DOHH2 (cell line): ENCODE measurements around the gene NRK.

Experiments used
- H3F3A ChIP-seq: fragments of 200-600 bp; sonication (generic), shearing (Covaris generic); 2 replicates; pipeline ENCODE4 v1.6.0; 2016; ENCODE audit warnings: antibody characterized with exemption, mild to moderate bottlenecking; ENCODE audit not compliant: control insufficient read depth, insufficient read depth
- H3K27ac ChIP-seq: fragments of 200-600 bp; sonication (generic); 2 replicates; pipeline ENCODE4 v1.5.1; 2014; ENCODE audit warnings: low read depth, mild to moderate bottlenecking, low read length, moderate library complexity
- H3K27me3 ChIP-seq: fragments of 200-600 bp; sonication (generic); 2 replicates; pipeline ENCODE4 v1.6.1; 2014; ENCODE audit warnings: mild to moderate bottlenecking, low read length, mixed read lengths; ENCODE audit not compliant: control insufficient read depth
- H3K36me3 ChIP-seq: fragments of 200-600 bp; sonication (generic); 2 replicates; pipeline ENCODE4 v1.6.1; 2014; ENCODE audit warnings: mild to moderate bottlenecking, low read length, moderate library complexity, mixed read lengths; ENCODE audit not compliant: control insufficient read depth
- H3K4me1 ChIP-seq: fragments of 200-600 bp; sonication (generic); 2 replicates; pipeline ENCODE4 v1.6.1; 2014; ENCODE audit warnings: mild to moderate bottlenecking, low read length, mixed read lengths; ENCODE audit not compliant: control insufficient read depth
- H3K4me2 ChIP-seq: fragments of 200-600 bp; sonication (generic); 2 replicates; pipeline ENCODE4 v1.6.0; 2014; ENCODE audit warnings: mild to moderate bottlenecking, low read length, moderate library complexity
- H3K4me3 ChIP-seq: fragments of 200-600 bp; sonication (generic); 2 replicates; pipeline ENCODE4 v1.5.1; 2014; ENCODE audit warnings: mild to moderate bottlenecking, low read length, mixed read lengths
- H3K79me2 ChIP-seq: fragments of 200-600 bp; sonication (generic); 2 replicates; pipeline ENCODE4 v1.6.1; 2014; ENCODE audit warnings: mild to moderate bottlenecking, low read length, mixed read lengths; ENCODE audit not compliant: control insufficient read depth
- H3K9me2 ChIP-seq: fragments of 200-600 bp; sonication (generic); replicated peaks from 2 replicates; pipeline ENCODE4 v1.6.1; 2014; ENCODE audit warnings: mild to moderate bottlenecking, low read length, mixed read lengths; ENCODE audit not compliant: control insufficient read depth
- H3K9me3 ChIP-seq: fragments of 200-600 bp; sonication (generic); 2 replicates; pipeline ENCODE4 v1.6.1; 2014; ENCODE audit warnings: antibody characterized with exemption, low read length, mixed read lengths; ENCODE audit not compliant: control insufficient read depth, insufficient read depth
- H4K20me1 ChIP-seq: fragments of 200-600 bp; sonication (generic); 2 replicates; pipeline ENCODE4 v1.6.0; 2014; ENCODE audit warnings: low read depth, mild to moderate bottlenecking, antibody characterized with exemption, low read length, moderate library complexity; ENCODE audit not compliant: control insufficient read depth, insufficient read depth
- EZH2phosphoT487 ChIP-seq: fragments of 200-600 bp; sonication (generic); IDR thresholded peaks from 2 replicates; pipeline ENCODE4 v1.6.1; 2017; ENCODE audit warnings: borderline replicate concordance, mild to moderate bottlenecking, antibody characterized with exemption, low read length, moderate library complexity, mixed read lengths
- TF ChIP-seq, protein P1 (sequence below): fragments of 200-600 bp; sonication (generic); IDR thresholded peaks from one replicate; pipeline ENCODE4 v1.5.1; 2014; ENCODE audit warnings: antibody characterized with exemption, mild to moderate bottlenecking, low read depth, low read length; ENCODE audit not compliant: poor library complexity, severe bottlenecking

The NRK gene

GRCh38 chrX:105822138-105823091 lies at the start of gene NRK:
Gene NRK (plus strand): TSS chrX:105822539. CDS start chrX:105822846, 307 bp downstream.
- Histone ChIP-seq H3K27me3 (no peaks in the 10 kb centered on the region), H3K4me1 (no peaks in the 10 kb centered on the region), H3K4me3 (no peak within 1 kb of the TSS), H3F3A (no peaks in the 10 kb centered on the region), H3K9me3 (no peaks in the 10 kb centered on the region), H3K27ac (no peak within 1 kb of the TSS), H3K79me2 (no peaks in the 10 kb centered on the region), H4K20me1 (no peaks in the 10 kb centered on the region), H3K9me2 (no peaks in the 10 kb centered on the region), H3K4me2 (no peak within 1 kb of the TSS), H3K36me3 (no peaks in the 10 kb centered on the region)
- TF ChIP-seq, protein P1, sequence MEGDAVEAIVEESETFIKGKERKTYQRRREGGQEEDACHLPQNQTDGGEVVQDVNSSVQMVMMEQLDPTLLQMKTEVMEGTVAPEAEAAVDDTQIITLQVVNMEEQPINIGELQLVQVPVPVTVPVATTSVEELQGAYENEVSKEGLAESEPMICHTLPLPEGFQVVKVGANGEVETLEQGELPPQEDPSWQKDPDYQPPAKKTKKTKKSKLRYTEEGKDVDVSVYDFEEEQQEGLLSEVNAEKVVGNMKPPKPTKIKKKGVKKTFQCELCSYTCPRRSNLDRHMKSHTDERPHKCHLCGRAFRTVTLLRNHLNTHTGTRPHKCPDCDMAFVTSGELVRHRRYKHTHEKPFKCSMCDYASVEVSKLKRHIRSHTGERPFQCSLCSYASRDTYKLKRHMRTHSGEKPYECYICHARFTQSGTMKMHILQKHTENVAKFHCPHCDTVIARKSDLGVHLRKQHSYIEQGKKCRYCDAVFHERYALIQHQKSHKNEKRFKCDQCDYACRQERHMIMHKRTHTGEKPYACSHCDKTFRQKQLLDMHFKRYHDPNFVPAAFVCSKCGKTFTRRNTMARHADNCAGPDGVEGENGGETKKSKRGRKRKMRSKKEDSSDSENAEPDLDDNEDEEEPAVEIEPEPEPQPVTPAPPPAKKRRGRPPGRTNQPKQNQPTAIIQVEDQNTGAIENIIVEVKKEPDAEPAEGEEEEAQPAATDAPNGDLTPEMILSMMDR = no peak
- no peak for TF ChIP-seq EZH2phosphoT487

DNA sequence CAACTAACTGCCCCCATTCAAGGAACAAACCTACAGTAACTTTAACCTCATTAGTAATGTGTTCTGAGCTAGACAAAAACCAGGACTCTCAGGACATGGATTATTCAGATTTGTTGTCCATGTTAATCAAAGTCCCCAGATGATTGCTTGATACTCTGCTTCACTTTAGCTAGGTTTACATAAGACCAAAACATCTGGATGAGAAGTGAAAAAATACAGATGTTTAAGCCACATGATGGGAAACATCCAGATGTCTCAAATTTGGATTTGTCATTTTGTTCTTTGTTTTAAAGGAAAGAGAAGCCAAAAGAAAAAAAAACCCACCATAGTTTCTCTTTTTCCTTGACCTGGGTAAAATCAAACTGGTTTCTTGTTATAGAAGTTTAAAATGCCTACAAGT lies 48.5 kb upstream of the NRK start:
- Histone ChIP-seq H3K9me2 (no peaks in the 10 kb centered on the region), H4K20me1 (no peaks in the 10 kb centered on the region), H3F3A (no peaks in the 10 kb centered on the region), H3K36me3 (no peaks in the 10 kb centered on the region), H3K27ac (no peak overlapping the region), H3K9me3 (no peaks in the 10 kb centered on the region), H3K4me1 (no peaks in the 10 kb centered on the region), H3K79me2 (no peaks in the 10 kb centered on the region), H3K4me2 (no peak overlapping the region), H3K27me3 (no peaks in the 10 kb centered on the region), H3K4me3 (no peak overlapping the region)
- no peak for TF ChIP-seq EZH2phosphoT487
- TF ChIP-seq, protein P1 = no peak

DNA sequence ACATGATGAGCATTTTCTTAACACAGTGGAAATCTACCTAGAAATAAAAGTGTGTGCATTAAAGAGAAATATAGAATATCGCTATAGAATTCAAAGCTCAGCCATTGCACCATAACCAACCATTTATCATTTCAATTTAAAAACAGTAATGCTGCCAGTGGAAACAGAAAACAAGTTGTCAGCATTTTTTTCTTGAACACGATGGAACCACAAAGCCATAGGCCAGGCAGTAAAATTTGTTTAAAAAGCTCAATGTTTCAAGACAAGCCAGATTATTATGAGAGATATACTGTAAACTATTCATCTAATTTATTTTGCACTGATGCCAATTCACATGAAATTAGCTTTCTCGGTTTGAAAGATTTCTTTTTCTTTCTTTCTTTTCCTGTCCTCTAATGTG lies 46.7 kb upstream of the NRK start:
- H4K20me1 ChIP-seq = no peaks in the 10 kb centered on the region
- no peak overlapping the region for H3K4me2 ChIP-seq
- H3K27ac ChIP-seq = no peak overlapping the region
- no peaks in the 10 kb centered on the region for H3K79me2 ChIP-seq
- H3K9me2 ChIP-seq = no peaks in the 10 kb centered on the region
- no peaks in the 10 kb centered on the region for H3K36me3 ChIP-seq
- no peaks in the 10 kb centered on the region for H3K27me3 ChIP-seq
- no peaks in the 10 kb centered on the region for H3K9me3 ChIP-seq
- H3F3A ChIP-seq = no peaks in the 10 kb centered on the region
- H3K4me1 ChIP-seq = no peaks in the 10 kb centered on the region
- no peak overlapping the region for H3K4me3 ChIP-seq
- TF ChIP-seq, protein P1 = no peak
- TF ChIP-seq EZH2phosphoT487 = no peak
